C4-2B (cell line): ENCODE data around the gene GOLGA7B.

Experiments
- ZFX ChIP-seq: fragments of 450-650 bp; IDR thresholded peaks from 2 replicates; pipeline ENCODE4 v1.6.1; 2017
- TF ChIP-seq, protein P1 (sequence below): fragments of 450-650 bp; conservative IDR thresholded peaks from 2 replicates; pipeline ENCODE4 v1.5.1; 2017; ENCODE audit warnings: mild to moderate bottlenecking

DNA sequence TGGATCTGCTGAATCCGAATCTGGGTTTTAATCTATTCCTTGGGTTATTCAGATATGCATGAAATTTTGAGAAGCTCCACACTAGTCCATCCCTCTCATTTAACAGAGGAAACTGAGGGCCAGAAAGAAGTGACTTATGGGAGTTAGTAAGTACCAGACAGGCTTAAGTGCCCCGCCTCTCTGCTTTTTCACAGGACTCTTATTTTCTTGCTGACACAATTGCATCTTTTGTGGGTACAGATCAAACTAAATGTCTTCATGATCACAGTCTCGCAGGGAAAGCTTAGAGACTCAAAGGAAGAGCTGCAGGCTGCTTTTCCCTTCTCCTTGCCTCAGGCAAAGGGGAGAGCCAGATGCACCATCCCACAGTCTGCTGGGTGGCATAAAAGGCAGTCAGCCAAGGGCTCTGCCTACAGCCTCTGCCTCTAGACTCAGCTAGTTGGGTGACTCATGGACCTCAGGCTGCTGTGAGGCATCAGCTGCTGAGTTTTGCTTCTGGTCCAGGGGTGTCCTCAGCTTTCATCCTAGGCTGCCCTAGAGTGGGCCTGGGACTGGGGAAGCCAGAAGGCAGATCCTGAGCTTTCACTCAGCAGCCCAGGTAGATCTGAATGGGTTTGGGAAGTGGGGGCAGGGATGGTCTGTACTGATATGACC is 11.6 kb downstream of the GOLGA7B start:
- TF ChIP-seq, protein P1, sequence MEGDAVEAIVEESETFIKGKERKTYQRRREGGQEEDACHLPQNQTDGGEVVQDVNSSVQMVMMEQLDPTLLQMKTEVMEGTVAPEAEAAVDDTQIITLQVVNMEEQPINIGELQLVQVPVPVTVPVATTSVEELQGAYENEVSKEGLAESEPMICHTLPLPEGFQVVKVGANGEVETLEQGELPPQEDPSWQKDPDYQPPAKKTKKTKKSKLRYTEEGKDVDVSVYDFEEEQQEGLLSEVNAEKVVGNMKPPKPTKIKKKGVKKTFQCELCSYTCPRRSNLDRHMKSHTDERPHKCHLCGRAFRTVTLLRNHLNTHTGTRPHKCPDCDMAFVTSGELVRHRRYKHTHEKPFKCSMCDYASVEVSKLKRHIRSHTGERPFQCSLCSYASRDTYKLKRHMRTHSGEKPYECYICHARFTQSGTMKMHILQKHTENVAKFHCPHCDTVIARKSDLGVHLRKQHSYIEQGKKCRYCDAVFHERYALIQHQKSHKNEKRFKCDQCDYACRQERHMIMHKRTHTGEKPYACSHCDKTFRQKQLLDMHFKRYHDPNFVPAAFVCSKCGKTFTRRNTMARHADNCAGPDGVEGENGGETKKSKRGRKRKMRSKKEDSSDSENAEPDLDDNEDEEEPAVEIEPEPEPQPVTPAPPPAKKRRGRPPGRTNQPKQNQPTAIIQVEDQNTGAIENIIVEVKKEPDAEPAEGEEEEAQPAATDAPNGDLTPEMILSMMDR: no peak
- no peak for TF ChIP-seq ZFX
